K562 (cell line): ENCODE data around the gene ALDH16A1. TPM values are rescaled to one million over a fixed set of nuclear protein-coding genes. Genes with fewer than 3 reads are reported as not detected.

Experiments used
- ATAC-seq: fragments of 200-7000 bp; cut with Tn5 transposase; 3 replicates; pipeline ENCODE4 v1.9.1; 2020; ENCODE audit warnings: moderate library complexity
- BruUV-seq: library from RNA; stranded (reverse); fragments of 400-500 nt; replicated peaks from 2 replicates; lab custom pipeline; 2021; lab: Mats Ljungman, UMichigan
- CTCF ChIA-PET: fragments of 300-600 bp; formaldehyde crosslinking; extraction: SDS; loops from one replicate; lab custom pipeline; 2021; ENCODE audit warnings: low intra/inter-chr PET ratio; lab: Yijun Ruan, JAX
- POLR2A ChIA-PET: fragments of 300-600, 350-650 bp; sonication (Branson Sonifier 250); formaldehyde crosslinking; extraction: SDS; loops from one replicate; lab custom pipeline; 2021; ENCODE audit warnings: antibody characterized with exemption, inconsistent platforms; lab: Yijun Ruan, JAX
- DNase-seq, 4 experiments: peaks; one replicate each; pipeline versions ENCODE4 v3.0.0 to v3.0.0-alpha.2; 2011 to 2018; ENCODE audit warnings: low spot score in 3 of 4, mixed read lengths in 3 of 4; ENCODE audit errors: extremely low read depth in 1 of 4
- FAIRE-seq: peaks from 2 replicates; lab custom pipeline; 2011; peaks lifted over from hg19 to GRCh38; lab: Jason Lieb, UNC
- H2AFZ ChIP-seq: 2 replicates; pipeline ENCODE4 v1.6.0; 2011; ENCODE audit warnings: low read depth, low read length, control low read depth, inconsistent platforms
- H3K27ac ChIP-seq: fragments of 200-600 bp; 3 replicates; pipeline ENCODE4 v1.8.0; 2011; ENCODE audit warnings: low read depth, mild to moderate bottlenecking, control low read depth, inconsistent platforms, low read length, moderate library complexity, mixed read lengths; ENCODE audit errors: extremely low read depth
- H3K27me3 ChIP-seq, 2 experiments: fragments of 300-600 bp in 1 of 2; 2 replicates in 1 of 2; 3 replicates in 1 of 2; pipeline versions ENCODE4 v1.6.0 to v1.8.0; 2011; ENCODE audit warnings: inconsistent platforms in 2 of 2, low read length in 2 of 2, mild to moderate bottlenecking in 1 of 2, mixed read lengths in 1 of 2, moderate library complexity in 1 of 2; ENCODE audit not compliant: control insufficient read depth in 2 of 2, insufficient read depth in 2 of 2
- H3K36me3 ChIP-seq: fragments of 300-600 bp; 3 replicates; pipeline ENCODE4 v1.8.0; 2011; ENCODE audit warnings: mild to moderate bottlenecking, low read length, inconsistent platforms; ENCODE audit not compliant: control insufficient read depth, insufficient read depth
- H3K4me1 ChIP-seq, 2 experiments: fragments of 200-600 bp in 1 of 2; replicated peaks in 1 of 2; 2 replicates in 1 of 2; 3 replicates in 1 of 2; pipeline versions ENCODE4 v1.5.1 to v1.8.0; 2011; ENCODE audit warnings: inconsistent platforms in 2 of 2, low read length in 2 of 2, mild to moderate bottlenecking in 1 of 2, mixed read lengths in 1 of 2, moderate library complexity in 1 of 2; ENCODE audit not compliant: control insufficient read depth in 2 of 2, insufficient read depth in 2 of 2
- H3K4me2 ChIP-seq: 2 replicates; pipeline ENCODE4 v1.6.1; 2011; ENCODE audit warnings: low read length, control low read depth, inconsistent platforms, mixed read lengths; ENCODE audit not compliant: insufficient read depth
- H3K4me3 ChIP-seq: fragments of 200-600 bp; sonication (generic), shearing (Covaris generic); 2 replicates; pipeline ENCODE4 v1.5.1; 2016; ENCODE audit warnings: control low read depth, inconsistent platforms
- H3K79me2 ChIP-seq: fragments of 200-600 bp; 3 replicates; pipeline ENCODE4 v1.8.0; 2011; ENCODE audit warnings: low read length, inconsistent platforms; ENCODE audit not compliant: control insufficient read depth, insufficient read depth
- H3K9ac ChIP-seq, 2 experiments: 2 replicates each; pipeline versions ENCODE4 v1.6.0 to v1.6.1; 2011; ENCODE audit warnings: low read depth in 2 of 2, low read length in 2 of 2, control low read depth in 1 of 2, inconsistent platforms in 1 of 2, mild to moderate bottlenecking in 1 of 2, mixed read lengths in 1 of 2; ENCODE audit not compliant: insufficient read depth in 1 of 2
- H3K9me1 ChIP-seq: one replicate; pipeline ENCODE4 v1.6.0; 2011; ENCODE audit warnings: inconsistent platforms, mild to moderate bottlenecking, low read length, moderate library complexity; ENCODE audit not compliant: control insufficient read depth, insufficient read depth
- H3K9me3 ChIP-seq: replicated peaks from 2 replicates; pipeline ENCODE4 v1.5.1; 2011; ENCODE audit warnings: low read depth, low read length, inconsistent platforms; ENCODE audit not compliant: control insufficient read depth, insufficient read depth
- H4K20me1 ChIP-seq: replicated peaks from 2 replicates; pipeline ENCODE4 v1.6.1; 2011; ENCODE audit warnings: low read length, inconsistent platforms, mixed read lengths; ENCODE audit not compliant: control insufficient read depth, insufficient read depth
- E2F3 ChIP-seq: fragments of 250-450 bp; sonication (Bioruptor Pico); IDR thresholded peaks from 2 replicates; pipeline ENCODE4 v1.4.0; 2020; ENCODE audit warnings: mild to moderate bottlenecking
- HNRNPLL ChIP-seq: fragments of 200-400 bp; formaldehyde crosslinking; IDR thresholded peaks from 2 replicates; pipeline ENCODE4 v1.6.1; 2017; ENCODE audit warnings: low read length, low read depth, mild to moderate bottlenecking; ENCODE audit not compliant: poor library complexity, severe bottlenecking
- L3MBTL2 ChIP-seq: fragments of 450-650 bp; IDR thresholded peaks from 2 replicates; pipeline ENCODE4 v1.6.1; 2016; ENCODE audit warnings: mild to moderate bottlenecking, moderate library complexity
- MTA2 ChIP-seq: fragments of 450-650 bp; IDR thresholded peaks from 2 replicates; pipeline ENCODE4 v1.6.1; 2016; ENCODE audit warnings: low read depth
- NFXL1 ChIP-seq: fragments of 450-650 bp; formaldehyde crosslinking; IDR thresholded peaks from 2 replicates; pipeline ENCODE4 v1.4.0; 2021; ENCODE audit warnings: mild to moderate bottlenecking
- PRDM10 ChIP-seq: fragments of 450-650 bp; IDR thresholded peaks from 2 replicates; pipeline ENCODE4 v1.6.1; 2018; ENCODE audit not compliant: partially characterized antibody
- RBM14 ChIP-seq: fragments of 200-400 bp; formaldehyde crosslinking; IDR thresholded peaks from 2 replicates; pipeline ENCODE4 v1.6.1; 2018; ENCODE audit warnings: low read depth, mild to moderate bottlenecking, low read length, moderate library complexity, borderline replicate concordance; ENCODE audit not compliant: insufficient read depth
- SOX6 ChIP-seq: fragments of 450-650 bp; IDR thresholded peaks from 2 replicates; pipeline ENCODE4 v1.6.1; 2014; ENCODE audit warnings: mild to moderate bottlenecking
- SRF ChIP-seq, 2 experiments: fragments of 250-450, 450-650 bp in 1 of 2; sonication (Bioruptor Pico) in 1 of 2; sonication (generic) in 1 of 2; formaldehyde crosslinking; IDR thresholded peaks; 2 replicates each; pipeline versions ENCODE4 v1.5.0 to v1.5.1; 2020 to 2022; ENCODE audit warnings: mild to moderate bottlenecking in 1 of 2, missing genetic modification reagents in 1 of 2
- TFAP4 ChIP-seq: sonication (generic); formaldehyde crosslinking; IDR thresholded peaks from 2 replicates; pipeline ENCODE4 v1.8.0; 2022; ENCODE audit warnings: missing genetic modification reagents, mild to moderate bottlenecking, moderate library complexity, borderline replicate concordance
- THRB ChIP-seq: fragments of 450-650 bp; formaldehyde crosslinking; conservative IDR thresholded peaks from 2 replicates; pipeline ENCODE4 v1.4.0; 2022; ENCODE audit warnings: mild to moderate bottlenecking, missing genetic modification characterization
- WGBS: fragments of 100-300 bp; shearing (Covaris generic); methylation state at CpG from one replicate; pipeline ENCODE4 v1.1.6; 2016; ENCODE audit warnings: low coverage, mixed read lengths; ENCODE audit not compliant: insufficient coverage; ENCODE audit errors: missing lambda C conversion rate; 5-methylcytosine and 5-hydroxymethylcytosine counted together
- in situ Hi-C: fragments of 300-500 bp; cut with MboI; formaldehyde crosslinking; loops from 4 replicates; pipeline ENCODE4 v1.15.0; 2018; ENCODE audit warnings: inconsistent platforms, mixed read lengths
- intact Hi-C: fragments of 100-400 bp; cut with micrococcal nuclease; formaldehyde crosslinking; loops from 2 replicates; pipeline ENCODE4 v1.14.2; 2022
- polyA plus RNA-seq, 8 experiments: library from polyadenylated mRNA; depleted of rRNA in 4 of 8; stranded (reverse) in 5 of 8; unstranded in 3 of 8; fragments of >200 nt; fragmentation: Nextera tagmentation in 2 of 8; fragmentation: Illumina TruSeq in 1 of 8; extraction: Ambion mirVana in 2 of 8; extraction: Trizol in 1 of 8; gene quantifications; 2 replicates each; pipeline versions ENCODE4 v1.2.1 to v1.2.3, GENCODE V29; 2011 to 2014; ENCODE audit warnings: inconsistent platforms in 1 of 8, missing spikeins in 1 of 8
- total RNA-seq, 7 experiments: library from RNA; depleted of rRNA in 6 of 7; stranded (reverse); fragments of >200 nt in 6 of 7; fragmentation: Illumina TruSeq in 2 of 7; extraction: Trizol in 2 of 7; gene quantifications; 2 replicates each; pipeline versions ENCODE4 v1.2.1 to v1.2.3, GENCODE V29; 2011 to 2021; ENCODE audit warnings: low replicate concordance in 1 of 7
- TF ChIP-seq, protein P1 (sequence below): fragments of 450-650 bp; IDR thresholded peaks from 2 replicates; pipeline ENCODE4 v1.6.1; 2017; ENCODE audit warnings: antibody characterized with exemption

The ALDH16A1 gene
- total and polyA plus RNA-seq, 9 of the 15 experiments (the other 6 are each of a cell fraction or from before 2014, with no cell fraction given) = 2.2 to 52.2 (median 7.6) TPM

DNA sequence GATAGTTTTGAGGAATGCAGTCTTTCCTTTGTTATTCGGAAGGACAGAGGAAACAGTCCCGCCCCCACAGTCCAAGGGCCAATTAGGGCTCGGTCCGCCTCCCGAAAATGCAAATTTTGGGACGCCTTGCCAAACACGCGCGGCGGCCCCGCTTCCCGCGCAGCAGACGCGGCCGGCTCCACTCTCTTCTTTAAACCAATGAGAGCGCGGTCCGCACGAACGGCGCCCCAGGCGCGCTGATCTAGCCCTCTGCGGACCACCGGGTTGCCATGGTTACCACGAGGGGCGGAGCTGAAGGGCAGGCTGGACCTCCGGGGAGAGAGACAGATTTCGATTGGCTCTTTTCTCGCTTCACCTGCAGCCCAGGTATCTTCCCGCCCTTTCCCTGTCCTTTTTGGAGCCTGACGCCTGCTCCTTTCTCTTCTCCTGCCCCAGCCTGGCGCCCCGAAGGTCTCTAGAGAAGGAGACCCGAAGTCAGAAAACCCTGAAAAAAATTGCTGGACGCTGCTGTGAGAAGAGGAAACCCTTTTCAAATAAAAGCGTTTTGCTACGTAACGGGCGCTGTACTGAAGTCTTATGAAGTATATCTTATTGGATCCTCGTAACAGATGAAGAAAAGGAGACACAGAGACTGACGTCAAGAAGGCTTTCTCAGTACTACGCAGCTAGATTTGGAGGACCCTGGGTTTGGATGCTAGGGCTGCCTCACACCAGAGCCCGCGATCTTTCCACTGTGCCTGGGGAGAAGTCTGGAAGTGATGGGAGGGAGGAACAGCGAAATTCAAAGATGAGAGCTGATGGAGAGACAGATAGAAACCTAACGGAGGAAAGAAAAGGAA, 31.8 kb upstream of the ALDH16A1 start:
- FAIRE-seq = peak; percentile 98
- intact Hi-C loops = no loop called here
- H3K4me2 ChIP-seq = peak overlapping the region; percentile 75
- H3K79me2 ChIP-seq = no peaks in the 10 kb centered on the region
- POLR2A ChIA-PET = interaction anchor here (0.8 to 1.3 kb wide), 4 partner anchors 9 to 35 kb away, joined by 3 to 5 read pairs (median 4); no protein-coding TSS in a partner anchor
- no peak overlapping the region for H3K27ac ChIP-seq
- CTCF ChIA-PET = no interaction called here
- BruUV-seq = no TSS peak
- peaks cover 39 to 49% of the 10 kb centered on the region in 2 experiments for H3K4me1 ChIP-seq
- peak overlapping the region; percentile 20 for H3K4me3 ChIP-seq
- H2AFZ ChIP-seq = peak overlapping the region; percentile 85
- no peaks in the 10 kb centered on the region for H3K9me1 ChIP-seq
- peak; percentile 85 for ATAC-seq
- peak overlapping the region; percentile 48 to 86; a peak in 2 of 4 replicates for H3K9ac ChIP-seq
- H3K27me3 ChIP-seq = no peaks in the 10 kb centered on the region
- WGBS = 2% methylated on average over 48 of the region's 48 CpGs
- no peaks in the 10 kb centered on the region for H3K9me3 ChIP-seq
- H4K20me1 ChIP-seq = no peaks in the 10 kb centered on the region
- DNase-seq = peak; percentile 89 to 96 (median 92)
- in situ Hi-C loops = no loop called here
- no peaks in the 10 kb centered on the region for H3K36me3 ChIP-seq
- TF ChIP-seq SRF (CRISPR knock-in tag; IDR thresholded peaks at IDR 0.05) (0 out of 4 replicates have a peak, but pooled peaks of 1 of the 2 experiments have one; percentile 22), SOX6 (no peak), HNRNPLL (peak; percentile 72), THRB (CRISPR knock-in tag) (no peak), TFAP4 (CRISPR knock-in tag) (peak; percentile 43; the same call in 1 of the 2 replicates), MTA2 (no peak), NFXL1 (CRISPR knock-in tag) (no peak), E2F3 (peak; percentile 56; the same call in 1 of the 2 replicates), L3MBTL2 (peak; percentile 87), PRDM10 (peak; percentile 56), RBM14 (no peak)
- TF ChIP-seq, protein P1, sequence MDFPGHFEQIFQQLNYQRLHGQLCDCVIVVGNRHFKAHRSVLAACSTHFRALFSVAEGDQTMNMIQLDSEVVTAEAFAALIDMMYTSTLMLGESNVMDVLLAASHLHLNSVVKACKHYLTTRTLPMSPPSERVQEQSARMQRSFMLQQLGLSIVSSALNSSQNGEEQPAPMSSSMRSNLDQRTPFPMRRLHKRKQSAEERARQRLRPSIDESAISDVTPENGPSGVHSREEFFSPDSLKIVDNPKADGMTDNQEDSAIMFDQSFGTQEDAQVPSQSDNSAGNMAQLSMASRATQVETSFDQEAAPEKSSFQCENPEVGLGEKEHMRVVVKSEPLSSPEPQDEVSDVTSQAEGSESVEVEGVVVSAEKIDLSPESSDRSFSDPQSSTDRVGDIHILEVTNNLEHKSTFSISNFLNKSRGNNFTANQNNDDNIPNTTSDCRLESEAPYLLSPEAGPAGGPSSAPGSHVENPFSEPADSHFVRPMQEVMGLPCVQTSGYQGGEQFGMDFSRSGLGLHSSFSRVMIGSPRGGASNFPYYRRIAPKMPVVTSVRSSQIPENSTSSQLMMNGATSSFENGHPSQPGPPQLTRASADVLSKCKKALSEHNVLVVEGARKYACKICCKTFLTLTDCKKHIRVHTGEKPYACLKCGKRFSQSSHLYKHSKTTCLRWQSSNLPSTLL = no peak
